HEK293T (cell line): Measurements from ENCODE around the gene SECISBP2.

Experiments
- ARNT ChIP-seq: fragments of 450-650 bp; IDR thresholded peaks from 2 replicates; pipeline ENCODE4 v1.6.1; 2017; ENCODE audit warnings: mild to moderate bottlenecking
- FOXM1 ChIP-seq: fragments of 450-650 bp; IDR thresholded peaks from 2 replicates; pipeline ENCODE4 v1.6.1; 2017; ENCODE audit warnings: mild to moderate bottlenecking, borderline replicate concordance
- L3MBTL2 ChIP-seq: fragments of 450-650 bp; conservative IDR thresholded peaks from 2 replicates; pipeline ENCODE4 v1.6.1; 2016; ENCODE audit warnings: mild to moderate bottlenecking
- SP1 ChIP-seq: fragments of 450-650 bp; IDR thresholded peaks from 2 replicates; pipeline ENCODE4 v1.6.1; 2017
- ZNF384 ChIP-seq: fragments of 450-650 bp; IDR thresholded peaks from 2 replicates; pipeline ENCODE4 v1.6.1; 2016

GRCh38 chr9:89372979-89373378 lies 54.7 kb downstream of the SECISBP2 start:
- TF ChIP-seq SP1: no peak
- TF ChIP-seq ARNT: no peak
- no peak for TF ChIP-seq ZNF384
- TF ChIP-seq L3MBTL2: no peak
- no peak for TF ChIP-seq FOXM1
